Measurements from ENCODE around the gene DR1.

The DR1 gene

DNA sequence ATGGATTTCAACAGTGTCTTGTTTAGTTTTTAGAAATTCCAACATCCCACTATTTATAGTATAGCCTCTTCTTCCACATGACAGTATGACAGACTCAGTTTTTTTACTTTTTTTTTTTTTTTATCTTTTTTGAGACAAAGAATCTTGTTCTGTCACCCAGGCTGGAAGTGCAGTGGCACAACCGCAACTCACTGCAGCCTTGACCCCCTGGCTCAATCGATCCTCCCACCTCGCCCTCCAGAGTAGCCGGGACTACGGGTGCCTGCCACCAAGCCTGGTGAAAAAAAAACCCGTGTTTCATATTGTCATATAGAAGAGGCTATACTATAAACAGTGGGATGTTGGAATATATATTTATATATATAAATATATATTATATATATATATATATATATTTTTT lies 1.2 kb upstream of the DR1 start:
- TF ChIP-seq POLR2AphosphoS5 (IDR thresholded peaks at IDR 0.05; ENCODE audit: low read depth) (no peak), GABPA (IDR thresholded peaks at IDR 0.05; ENCODE audit: low read depth) (no peak), SPI1 (IDR thresholded peaks at IDR 0.05; ENCODE audit: borderline replicate concordance, low read depth) (no peak)
- TF ChIP-seq, protein P1, sequence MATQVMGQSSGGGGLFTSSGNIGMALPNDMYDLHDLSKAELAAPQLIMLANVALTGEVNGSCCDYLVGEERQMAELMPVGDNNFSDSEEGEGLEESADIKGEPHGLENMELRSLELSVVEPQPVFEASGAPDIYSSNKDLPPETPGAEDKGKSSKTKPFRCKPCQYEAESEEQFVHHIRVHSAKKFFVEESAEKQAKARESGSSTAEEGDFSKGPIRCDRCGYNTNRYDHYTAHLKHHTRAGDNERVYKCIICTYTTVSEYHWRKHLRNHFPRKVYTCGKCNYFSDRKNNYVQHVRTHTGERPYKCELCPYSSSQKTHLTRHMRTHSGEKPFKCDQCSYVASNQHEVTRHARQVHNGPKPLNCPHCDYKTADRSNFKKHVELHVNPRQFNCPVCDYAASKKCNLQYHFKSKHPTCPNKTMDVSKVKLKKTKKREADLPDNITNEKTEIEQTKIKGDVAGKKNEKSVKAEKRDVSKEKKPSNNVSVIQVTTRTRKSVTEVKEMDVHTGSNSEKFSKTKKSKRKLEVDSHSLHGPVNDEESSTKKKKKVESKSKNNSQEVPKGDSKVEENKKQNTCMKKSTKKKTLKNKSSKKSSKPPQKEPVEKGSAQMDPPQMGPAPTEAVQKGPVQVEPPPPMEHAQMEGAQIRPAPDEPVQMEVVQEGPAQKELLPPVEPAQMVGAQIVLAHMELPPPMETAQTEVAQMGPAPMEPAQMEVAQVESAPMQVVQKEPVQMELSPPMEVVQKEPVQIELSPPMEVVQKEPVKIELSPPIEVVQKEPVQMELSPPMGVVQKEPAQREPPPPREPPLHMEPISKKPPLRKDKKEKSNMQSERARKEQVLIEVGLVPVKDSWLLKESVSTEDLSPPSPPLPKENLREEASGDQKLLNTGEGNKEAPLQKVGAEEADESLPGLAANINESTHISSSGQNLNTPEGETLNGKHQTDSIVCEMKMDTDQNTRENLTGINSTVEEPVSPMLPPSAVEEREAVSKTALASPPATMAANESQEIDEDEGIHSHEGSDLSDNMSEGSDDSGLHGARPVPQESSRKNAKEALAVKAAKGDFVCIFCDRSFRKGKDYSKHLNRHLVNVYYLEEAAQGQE (IDR thresholded peaks at IDR 0.05; ENCODE audit: insufficient replicate concordance, low read depth) = no peak
- H3K4me3 ChIP-seq (replicated peaks; ENCODE audit: insufficient read depth, low read length) = no peak overlapping the region

GRCh38 chr1:93344886-93345632 lies 648 bp upstream of the DR1 start:
- DNase-seq (ENCODE audit: low read depth in 1 of 2, low spot score in 1 of 2) = peak in 1 of 2 experiments; percentile 23
- H3K4me3 ChIP-seq (replicated peaks; ENCODE audit: insufficient read depth, low read length) = peak overlapping the region; percentile 78

More for the DNA sequence above, 1.2 kb upstream of the DR1 start:
- H3K27me3 ChIP-seq (ENCODE audit: insufficient read depth, poor library complexity, severe bottlenecking) = no peaks in the 10 kb centered on the region
- DNase-seq (ENCODE audit: low read depth in 1 of 2, low spot score in 1 of 2) = no peak
- no peak overlapping the region for H3K27ac ChIP-seq (replicated peaks)

GRCh38 chr1:93346421-93346993 lies 800 bp downstream of the DR1 start:
- DNase-seq (ENCODE audit: low read depth in 1 of 2, low spot score in 1 of 2) = peak in 1 of 2 experiments; percentile 25
- TF ChIP-seq POLR2AphosphoS5 (IDR thresholded peaks at IDR 0.05; ENCODE audit: low read depth) = no peak
- TF ChIP-seq, protein P1 (IDR thresholded peaks at IDR 0.05; ENCODE audit: insufficient replicate concordance, low read depth) = no peak
- no peak for TF ChIP-seq GABPA (IDR thresholded peaks at IDR 0.05; ENCODE audit: low read depth)
- no peak for TF ChIP-seq SPI1 (IDR thresholded peaks at IDR 0.05; ENCODE audit: borderline replicate concordance, low read depth)
- TF ChIP-seq CTCF (IDR thresholded peaks at IDR 0.05; ENCODE audit: insufficient read depth, low read length) = no peak
- H3K27me3 ChIP-seq (ENCODE audit: insufficient read depth, poor library complexity, severe bottlenecking) = no peaks in the 10 kb centered on the region
- H3K27ac ChIP-seq (replicated peaks) = peak overlapping the region; percentile 97
- H3K4me3 ChIP-seq (replicated peaks; ENCODE audit: insufficient read depth, low read length) = peak overlapping the region; percentile 78

More at GRCh38 chr1:93344886-93345632, 648 bp upstream of the DR1 start:
- H3K27ac ChIP-seq (replicated peaks) = peak overlapping the region; percentile 97
- H3K27me3 ChIP-seq (ENCODE audit: insufficient read depth, poor library complexity, severe bottlenecking) = no peaks in the 10 kb centered on the region
- TF ChIP-seq CTCF (IDR thresholded peaks at IDR 0.05; ENCODE audit: insufficient read depth, low read length) (no peak), GABPA (IDR thresholded peaks at IDR 0.05; ENCODE audit: low read depth) (no peak), POLR2AphosphoS5 (IDR thresholded peaks at IDR 0.05; ENCODE audit: low read depth) (no peak), SPI1 (IDR thresholded peaks at IDR 0.05; ENCODE audit: borderline replicate concordance, low read depth) (peak; percentile 68; the same call in 1 of the 2 replicates)
- TF ChIP-seq, protein P1 (IDR thresholded peaks at IDR 0.05; ENCODE audit: insufficient replicate concordance, low read depth) = no peak
